ENCODE data around the gene ANKRD22. TPM values are rescaled to one million over a fixed set of nuclear protein-coding genes. Genes with fewer than 3 reads are reported as not detected.

The ANKRD22 gene
- total RNA-seq, 6 donors from 2014 or later, result 0.30 to 1.9 (median 1.1) TPM; not detected in 2

DNA sequence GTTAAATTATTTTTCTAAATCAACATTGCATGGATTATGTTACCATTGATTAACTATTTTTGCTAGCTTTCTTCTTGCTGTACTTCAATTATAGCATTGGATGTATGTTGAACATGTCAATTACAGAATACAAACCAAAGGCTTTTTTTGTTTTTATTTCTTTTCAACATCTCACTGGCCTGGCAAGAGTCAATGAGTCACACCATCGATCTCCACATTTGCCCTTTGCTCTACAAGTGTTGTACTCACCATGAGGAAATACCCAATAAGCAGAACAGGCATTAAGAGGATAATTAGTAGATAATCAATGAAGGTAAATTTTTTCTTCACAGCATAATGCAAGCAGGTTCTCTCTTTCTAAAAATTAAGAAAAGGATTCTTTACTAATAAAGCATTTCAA, 23.3 kb downstream of the ANKRD22 start:
- Histone ChIP-seq H3K4me1 (no peaks in the 10 kb centered on the region), H3K27ac (no peak overlapping the region), H3K4me3 (no peak overlapping the region), H3K27me3 (no peaks in the 10 kb centered on the region), H3K36me3 (no peaks in the 10 kb centered on the region), H3K9me3 (no peaks in the 10 kb centered on the region)
- ATAC-seq (ENCODE audit: low FRiP score in 2 of 2) (no peak), DNase-seq (no peak)
- 41 to 50% methylated on average over 1 of the region's 1 CpG for WGBS, 2 donors
- TF ChIP-seq, protein P1, sequence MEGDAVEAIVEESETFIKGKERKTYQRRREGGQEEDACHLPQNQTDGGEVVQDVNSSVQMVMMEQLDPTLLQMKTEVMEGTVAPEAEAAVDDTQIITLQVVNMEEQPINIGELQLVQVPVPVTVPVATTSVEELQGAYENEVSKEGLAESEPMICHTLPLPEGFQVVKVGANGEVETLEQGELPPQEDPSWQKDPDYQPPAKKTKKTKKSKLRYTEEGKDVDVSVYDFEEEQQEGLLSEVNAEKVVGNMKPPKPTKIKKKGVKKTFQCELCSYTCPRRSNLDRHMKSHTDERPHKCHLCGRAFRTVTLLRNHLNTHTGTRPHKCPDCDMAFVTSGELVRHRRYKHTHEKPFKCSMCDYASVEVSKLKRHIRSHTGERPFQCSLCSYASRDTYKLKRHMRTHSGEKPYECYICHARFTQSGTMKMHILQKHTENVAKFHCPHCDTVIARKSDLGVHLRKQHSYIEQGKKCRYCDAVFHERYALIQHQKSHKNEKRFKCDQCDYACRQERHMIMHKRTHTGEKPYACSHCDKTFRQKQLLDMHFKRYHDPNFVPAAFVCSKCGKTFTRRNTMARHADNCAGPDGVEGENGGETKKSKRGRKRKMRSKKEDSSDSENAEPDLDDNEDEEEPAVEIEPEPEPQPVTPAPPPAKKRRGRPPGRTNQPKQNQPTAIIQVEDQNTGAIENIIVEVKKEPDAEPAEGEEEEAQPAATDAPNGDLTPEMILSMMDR (IDR thresholded peaks at IDR 0.05), result no peak
- no peak for TF ChIP-seq POLR2AphosphoS5 (IDR thresholded peaks at IDR 0.05)
- no peak for TF ChIP-seq EP300 (IDR thresholded peaks at IDR 0.05)
- TF ChIP-seq POLR2A (IDR thresholded peaks at IDR 0.05), result no peak

DNA sequence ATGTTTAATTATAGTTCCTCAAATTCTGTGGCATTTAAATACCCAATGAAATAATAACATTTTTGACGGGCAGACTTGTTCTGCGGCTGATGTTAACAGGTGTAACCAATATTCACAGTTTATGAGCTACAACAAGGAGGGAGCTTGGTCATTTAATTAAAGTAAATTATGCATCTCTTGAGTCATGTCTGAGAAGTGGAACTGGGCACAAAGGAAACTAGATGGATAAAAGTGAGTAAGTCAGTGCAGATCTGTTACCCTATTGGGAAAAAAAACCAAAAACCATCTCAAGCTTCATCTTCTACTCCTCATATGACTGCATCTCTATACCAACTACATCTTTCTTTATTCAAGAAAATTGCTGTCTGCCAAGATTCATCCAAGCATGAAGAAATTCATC, 24.0 kb downstream of the ANKRD22 start:
- H3K4me1 ChIP-seq, result no peaks in the 10 kb centered on the region
- ATAC-seq (ENCODE audit: low FRiP score in 2 of 2) (no peak), DNase-seq (no peak)
- TF ChIP-seq POLR2A (IDR thresholded peaks at IDR 0.05), result no peak
- TF ChIP-seq EP300 (IDR thresholded peaks at IDR 0.05), result no peak
- TF ChIP-seq POLR2AphosphoS5 (IDR thresholded peaks at IDR 0.05), result no peak
- TF ChIP-seq, protein P1 (IDR thresholded peaks at IDR 0.05), result no peak
- whole genome bisulfite sequencing, 2 donors, result 85 to 92% methylated on average over 2 of the region's 2 CpGs
- no peaks in the 10 kb centered on the region for H3K36me3 ChIP-seq
- no peak overlapping the region for H3K27ac ChIP-seq
- no peaks in the 10 kb centered on the region for H3K27me3 ChIP-seq
- no peak overlapping the region for H3K4me3 ChIP-seq
- H3K9me3 ChIP-seq, result no peaks in the 10 kb centered on the region

DNA sequence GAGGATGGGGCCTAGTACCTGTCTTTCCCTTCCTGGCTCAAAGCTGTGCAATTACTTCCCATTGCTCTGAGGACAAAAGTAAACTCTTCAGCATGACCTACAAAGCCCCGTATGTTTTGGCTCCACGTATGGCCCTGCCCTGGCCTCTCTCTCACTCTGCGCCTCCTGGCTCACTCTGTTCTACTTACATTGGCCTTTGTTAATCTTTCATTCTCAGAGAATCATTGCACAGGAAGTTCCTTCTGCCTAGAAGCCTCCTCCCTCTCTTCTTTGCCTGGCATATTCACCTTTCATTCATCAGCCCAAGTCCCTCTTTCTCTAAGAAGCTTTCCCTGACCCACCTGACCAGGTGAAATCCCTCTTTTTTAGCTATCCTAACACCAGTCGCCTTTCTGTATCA, 25.3 kb downstream of the ANKRD22 start:
- no peaks in the 10 kb centered on the region for H3K4me1 ChIP-seq
- DNase-seq (no peak), ATAC-seq (ENCODE audit: low FRiP score in 2 of 2) (no peak)
- 73 to 83% methylated on average over 4 of the region's 4 CpGs for WGBS, 2 donors
- no peaks in the 10 kb centered on the region for H3K36me3 ChIP-seq
- TF ChIP-seq POLR2A (IDR thresholded peaks at IDR 0.05) (no peak), EP300 (IDR thresholded peaks at IDR 0.05) (no peak), POLR2AphosphoS5 (IDR thresholded peaks at IDR 0.05) (no peak)
- TF ChIP-seq, protein P1 (IDR thresholded peaks at IDR 0.05), result no peak
- no peaks in the 10 kb centered on the region for H3K27me3 ChIP-seq
- no peak overlapping the region for H3K4me3 ChIP-seq
- no peaks in the 10 kb centered on the region for H3K9me3 ChIP-seq
- H3K27ac ChIP-seq, result no peak overlapping the region

DNA sequence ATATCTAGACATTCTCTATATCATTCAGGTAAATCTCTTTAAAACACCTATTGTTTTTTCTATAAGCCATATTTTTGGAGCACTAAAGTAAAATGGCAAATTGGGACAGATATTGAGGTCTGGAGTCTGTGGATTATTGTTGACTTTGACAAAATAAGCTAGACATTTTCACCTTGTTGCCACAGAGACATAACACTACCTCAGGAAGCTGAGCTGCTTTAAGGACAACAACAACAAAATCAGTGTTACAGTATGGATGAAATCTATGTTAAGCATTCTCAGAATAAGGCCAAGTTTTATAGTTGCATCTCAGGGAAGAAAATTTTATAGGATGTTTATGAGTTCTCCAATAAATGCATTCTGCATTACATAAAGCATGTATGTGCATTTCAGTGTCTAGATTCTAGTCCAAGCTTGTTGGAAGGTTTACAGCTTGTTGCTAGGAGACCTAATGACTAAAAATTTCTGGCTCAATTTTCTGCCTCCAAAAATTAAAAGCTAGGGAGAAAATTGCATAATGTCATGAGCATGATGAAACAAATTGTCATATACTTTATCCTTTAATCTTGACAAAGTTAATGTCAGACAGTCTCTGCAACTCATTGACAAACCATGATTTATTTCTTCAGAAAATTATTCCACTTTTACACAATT, 30.8 kb downstream of the ANKRD22 start:
- DNase-seq (no peak), ATAC-seq (ENCODE audit: low FRiP score in 2 of 2) (no peak)
- no peak overlapping the region for H3K4me3 ChIP-seq
- no peaks in the 10 kb centered on the region for H3K36me3 ChIP-seq
- no peak overlapping the region for H3K27ac ChIP-seq
- no peaks in the 10 kb centered on the region for H3K4me1 ChIP-seq
- no peaks in the 10 kb centered on the region for H3K27me3 ChIP-seq
- no peak for TF ChIP-seq POLR2AphosphoS5 (IDR thresholded peaks at IDR 0.05)
- no peak for TF ChIP-seq EP300 (IDR thresholded peaks at IDR 0.05)
- TF ChIP-seq POLR2A (IDR thresholded peaks at IDR 0.05), result no peak
- TF ChIP-seq, protein P1 (IDR thresholded peaks at IDR 0.05), result no peak
- no peaks in the 10 kb centered on the region for H3K9me3 ChIP-seq

DNA sequence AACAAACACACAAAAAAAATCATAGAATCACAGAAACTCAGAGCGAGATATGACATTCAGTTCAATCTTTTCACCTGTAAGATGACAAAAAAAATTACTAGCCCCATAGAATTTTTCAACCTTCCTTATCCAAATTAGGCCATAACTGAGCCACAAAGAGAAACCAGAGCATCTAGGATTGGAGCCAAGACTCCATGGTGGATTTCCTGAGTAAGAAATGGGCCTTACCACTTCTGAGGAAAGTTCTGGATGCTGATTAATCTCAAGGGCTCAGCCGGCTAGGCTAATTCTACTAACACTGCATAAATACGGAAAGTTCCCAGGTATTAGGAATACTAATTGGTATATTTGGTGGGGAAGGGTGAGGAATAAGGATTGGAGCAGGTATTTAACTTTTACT, 32.4 kb downstream of the ANKRD22 start:
- TF ChIP-seq POLR2A (IDR thresholded peaks at IDR 0.05) (no peak), POLR2AphosphoS5 (IDR thresholded peaks at IDR 0.05) (no peak), EP300 (IDR thresholded peaks at IDR 0.05) (no peak)
- TF ChIP-seq, protein P1 (IDR thresholded peaks at IDR 0.05), result no peak
- ATAC-seq (ENCODE audit: low FRiP score in 2 of 2) (no peak), DNase-seq (no peak)
- WGBS, 2 donors, result 71 to 98% methylated on average over 3 of the region's 3 CpGs
- Histone ChIP-seq H3K9me3 (no peaks in the 10 kb centered on the region), H3K27ac (no peak overlapping the region), H3K4me1 (no peaks in the 10 kb centered on the region), H3K36me3 (no peaks in the 10 kb centered on the region), H3K27me3 (no peaks in the 10 kb centered on the region), H3K4me3 (no peak overlapping the region)

Data from upper lobe of left lung (tissue), 6 donors.